ENCODE measurements around the gene SYT1. TPM values are rescaled to one million over a fixed set of nuclear protein-coding genes. Genes with fewer than 3 reads are reported as not detected.

The SYT1 gene
- total and polyA plus RNA-seq, 2 of the 4 experiments (the other 2 are of a cell fraction): 2.8 to 3.0 TPM

GRCh38 chr12:79073506-79073905 is 208.9 kb downstream of the SYT1 start:
- no peak overlapping the region for H4K5ac ChIP-seq (ENCODE audit: low read depth, low read length)

More at GRCh38 chr12:79073506-79073905, 208.9 kb downstream of the SYT1 start:
- Histone ChIP-seq H3K79me1 (ENCODE audit: low read depth in 1 of 2, low read length in 2 of 2) (no peaks in the 10 kb centered on the region), H3K56ac (ENCODE audit: extremely low read depth, insufficient read depth, low read length) (no peak overlapping the region), H2BK120ac (ENCODE audit: low read depth, low read length) (no peak overlapping the region), H3K4me2 (ENCODE audit: low read depth, low read length) (no peak overlapping the region), H3K27me3 (ENCODE audit: control insufficient read depth, insufficient read depth, low read length) (no peaks in the 10 kb centered on the region), H3K14ac (replicated peaks; ENCODE audit: low read depth, low read length) (no peak overlapping the region), H4K8ac (ENCODE audit: low read depth in 2 of 2, low read length in 2 of 2) (no peak overlapping the region), H3K4ac (ENCODE audit: low read depth, low read length) (no peak overlapping the region), H3K9ac (ENCODE audit: low read depth, low read length) (no peak overlapping the region), H4K91ac (ENCODE audit: insufficient read depth, low read depth, low read length) (no peak overlapping the region), H3K36me3 (ENCODE audit: control insufficient read depth, insufficient read depth, low read length) (no peaks in the 10 kb centered on the region), H4K20me1 (ENCODE audit: insufficient read depth, low read length) (no peaks in the 10 kb centered on the region), H2BK15ac (ENCODE audit: low read depth, low read length) (no peak overlapping the region), H3K27ac (ENCODE audit: insufficient read depth, low read length) (no peak overlapping the region), H3K4me1 (ENCODE audit: control insufficient read depth, insufficient read depth, low read length) (no peaks in the 10 kb centered on the region), H3K4me3 (ENCODE audit: insufficient read depth, low read depth, low read length) (no peak overlapping the region), H2BK20ac (ENCODE audit: low read depth, low read length) (no peak overlapping the region), H3K18ac (ENCODE audit: low read depth, low read length) (no peak overlapping the region), H2AFZ (replicated peaks; ENCODE audit: low read length, poor library complexity) (no peak overlapping the region), H2AK9ac (replicated peaks; ENCODE audit: low read depth, low read length, poor library complexity) (no peak overlapping the region), H3K9me3 (ENCODE audit: control insufficient read depth, insufficient read depth, low read length) (no peaks in the 10 kb centered on the region), H3K23ac (ENCODE audit: low read depth, low read length) (no peak overlapping the region), H2BK5ac (ENCODE audit: low read depth, low read length, poor library complexity, severe bottlenecking) (no peak overlapping the region), H2AK5ac (ENCODE audit: low read depth, low read length) (no peak overlapping the region), H3K9me1 (ENCODE audit: insufficient read depth, low read length) (no peaks in the 10 kb centered on the region)
- WGBS, 2 experiments (ENCODE audit: extremely low coverage in 2 of 2, insufficient read length in 1 of 2): 90% methylated on average over 2 of the region's 2 CpGs; no CpG with 5 or more reads in 1 of the 2 experiments
- ATAC-seq (ENCODE audit: low read depth) (no peak), DNase-seq (no peak)
- no TSS peak for BruUV-seq (replicated peaks)
- in situ Hi-C loops (cut with MboI; ENCODE audit: low sequenced_read_pairs) (no loop called here), dilution Hi-C loops (cut with HindIII; ENCODE audit: low sequenced_read_pairs, unreplicated experiment) (no loop called here), intact Hi-C loops (cut with micrococcal nuclease) (no loop called here)
- ChIA-PET POLR2A (ENCODE audit: unreplicated experiment) (interaction anchor here (0.6 kb wide), 1 partner anchor 369 kb away, joined by 3 read pairs; no protein-coding TSS in a partner anchor), CTCF (no interaction called here)
- TF ChIP-seq, protein P1, sequence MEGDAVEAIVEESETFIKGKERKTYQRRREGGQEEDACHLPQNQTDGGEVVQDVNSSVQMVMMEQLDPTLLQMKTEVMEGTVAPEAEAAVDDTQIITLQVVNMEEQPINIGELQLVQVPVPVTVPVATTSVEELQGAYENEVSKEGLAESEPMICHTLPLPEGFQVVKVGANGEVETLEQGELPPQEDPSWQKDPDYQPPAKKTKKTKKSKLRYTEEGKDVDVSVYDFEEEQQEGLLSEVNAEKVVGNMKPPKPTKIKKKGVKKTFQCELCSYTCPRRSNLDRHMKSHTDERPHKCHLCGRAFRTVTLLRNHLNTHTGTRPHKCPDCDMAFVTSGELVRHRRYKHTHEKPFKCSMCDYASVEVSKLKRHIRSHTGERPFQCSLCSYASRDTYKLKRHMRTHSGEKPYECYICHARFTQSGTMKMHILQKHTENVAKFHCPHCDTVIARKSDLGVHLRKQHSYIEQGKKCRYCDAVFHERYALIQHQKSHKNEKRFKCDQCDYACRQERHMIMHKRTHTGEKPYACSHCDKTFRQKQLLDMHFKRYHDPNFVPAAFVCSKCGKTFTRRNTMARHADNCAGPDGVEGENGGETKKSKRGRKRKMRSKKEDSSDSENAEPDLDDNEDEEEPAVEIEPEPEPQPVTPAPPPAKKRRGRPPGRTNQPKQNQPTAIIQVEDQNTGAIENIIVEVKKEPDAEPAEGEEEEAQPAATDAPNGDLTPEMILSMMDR (conservative IDR thresholded peaks at IDR 0.05; ENCODE audit: low read depth, low read length): no peak
- no peak for TF ChIP-seq ELK1 (IDR thresholded peaks at IDR 0.05; ENCODE audit: borderline replicate concordance, low read depth, low read length)
- TF ChIP-seq USF2 (IDR thresholded peaks at IDR 0.05; ENCODE audit: low read depth, low read length): no peak
- no peak for TF ChIP-seq MXI1 (IDR thresholded peaks at IDR 0.05; ENCODE audit: borderline replicate concordance, low read depth, low read length)
- TF ChIP-seq MAFK (IDR thresholded peaks at IDR 0.05; ENCODE audit: low read depth, low read length): peak; percentile 67
- TF ChIP-seq POLR2A (IDR thresholded peaks at IDR 0.05; ENCODE audit: low read depth, low read length): no peak
